Transverse colon (tissue), 4 donors: Measurements from ENCODE around the gene NR1H2. TPM values are rescaled to one million over a fixed set of nuclear protein-coding genes. Genes with fewer than 3 reads are reported as not detected.
"Not testable (repeated sequence)": the region's sequence is repeated elsewhere in the genome, so short reads cannot be mapped to it uniquely, and the experiment has no call there.

Experiments used
- DNase-seq: peaks from one replicate; pipeline ENCODE4 v3.0.0-alpha.2; 2019
- H3K27ac ChIP-seq, 4 donors: fragments of 200-600 bp; sonication (generic); 2 replicates each; pipeline ENCODE4 v1.5.1; 2016 to 2018; ENCODE audit warnings: inconsistent platforms in 4 of 4
- H3K27me3 ChIP-seq: fragments of 200-600 bp; sonication (generic); 2 replicates; pipeline ENCODE4 v1.5.1; 2017; ENCODE audit warnings: inconsistent platforms
- H3K36me3 ChIP-seq, 4 donors: fragments of 200-600 bp; sonication (generic); 2 replicates each; pipeline ENCODE4 v1.5.1; 2017 to 2019; ENCODE audit warnings: inconsistent platforms in 4 of 4
- H3K4me1 ChIP-seq, 4 donors: fragments of 200-600 bp; sonication (generic); 2 replicates each; pipeline ENCODE4 v1.5.1; 2017 to 2020; ENCODE audit warnings: inconsistent platforms in 4 of 4
- H3K4me3 ChIP-seq, 4 donors: fragments of 200-600 bp; sonication (generic); 1 replicate in 1 of 4; 2 replicates in 3 of 4; pipeline versions ENCODE4 v1.5.1 to v1.6.1; 2017 to 2019; ENCODE audit warnings: inconsistent platforms in 4 of 4
- H3K9me3 ChIP-seq, 2 donors: fragments of 200-600 bp; sonication (generic); 2 replicates each; pipeline ENCODE4 v1.5.1; 2017 to 2019; ENCODE audit warnings: inconsistent platforms in 2 of 2
- CTCF ChIP-seq, 5 experiments: fragments of 200-600 bp in 3 of 5; fragments of 450-650 bp in 2 of 5; sonication (generic) in 3 of 5; IDR thresholded peaks; 1 replicate in 2 of 5; 2 replicates in 3 of 5; pipeline ENCODE4 v1.5.1; 2016 to 2017; ENCODE audit warnings: antibody characterized with exemption in 5 of 5, inconsistent platforms in 3 of 5, mild to moderate bottlenecking in 2 of 5, moderate library complexity in 1 of 5
- EP300 ChIP-seq: sonication (generic); formaldehyde crosslinking; IDR thresholded peaks from one replicate; pipeline ENCODE4 v1.6.1; 2017; ENCODE audit warnings: antibody characterized with exemption, low read depth
- POLR2A ChIP-seq: fragments of 450-650 bp; IDR thresholded peaks from one replicate; pipeline ENCODE4 v1.6.1; 2016; ENCODE audit warnings: antibody characterized with exemption, mild to moderate bottlenecking, moderate library complexity
- POLR2AphosphoS5 ChIP-seq, 3 donors: sonication (generic); formaldehyde crosslinking; IDR thresholded peaks; one replicate each; pipeline ENCODE4 v1.6.1; 2016; ENCODE audit warnings: antibody characterized with exemption in 3 of 3
- WGBS, 2 donors: methylation state at CpG; one replicate each; pipeline ENCODE4 v1.1.5; 2018; ENCODE audit warnings: low coverage in 1 of 2; 5-methylcytosine and 5-hydroxymethylcytosine counted together
- in situ Hi-C, 4 donors: fragments of 200-750 bp; cut with MboI; loops; one replicate each; pipeline versions ENCODE4 v1.15.0 to v1.15.1; 2017; ENCODE audit warnings: low sequenced_read_pairs in 3 of 4, low pct_ligation_motif_present in 1 of 4, low pct_unique_long_range_greater_than_20kb in 1 of 4
- intact Hi-C: fragments of 100-400 bp; cut with DNase I; formaldehyde crosslinking; loops from one replicate; pipeline ENCODE4 v1.15.1; 2023; ENCODE audit warnings: low total_unique reads
- total RNA-seq, 4 donors: library from RNA; depleted of rRNA; stranded (reverse); fragments of >200 nt; gene quantifications; one replicate each; pipeline ENCODE4 v1.1.0, GENCODE V29; 2016

Gene NR1H2
- total RNA-seq, 4 donors from 2014 or later = 80.8 to 192 (median 102) TPM

GRCh38 chr19:50328873-50329145 is 47.4 kb upstream of the NR1H2 start:
- Histone ChIP-seq H3K27me3 (peaks cover 72% of the 10 kb centered on the region), H3K36me3 (no peaks in the 10 kb centered on the region), H3K4me3 (peak overlapping the region in 2 of 4 donors; percentile 30 to 49), H3K27ac (no peak overlapping the region), H3K4me1 (peaks cover 3 to 54% (median 41%) of the 10 kb centered on the region in 4 donors), H3K9me3 (no peaks in the 10 kb centered on the region)
- in situ Hi-C loops = no loop called here
- 0% methylated on average over 1 of the region's 40 CpGs; no CpG with 5 or more reads in 1 of the 2 donors for WGBS, 2 donors
- intact Hi-C loops = no loop called here
- TF ChIP-seq EP300 = no peak
- TF ChIP-seq CTCF (IDR thresholded peaks at IDR 0.05) = peak in 1 of 5 experiments; percentile 11
- DNase-seq = no peak

- TF ChIP-seq CTCF (IDR thresholded peaks at IDR 0.05) = no peak
- TF ChIP-seq EP300 = no peak
- TF ChIP-seq POLR2A = peak; percentile 37
- peak in 2 of 3 donors; percentile 21 to 35 for TF ChIP-seq POLR2AphosphoS5 (IDR thresholded peaks at IDR 0.05)
- no peaks in the 10 kb centered on the region for H3K36me3 ChIP-seq
- H3K4me1 ChIP-seq = peaks cover 3 to 57% (median 45%) of the 10 kb centered on the region in 4 donors
- in situ Hi-C loops (no loop called here), intact Hi-C loops (no loop called here)
- H3K9me3 ChIP-seq = no peaks in the 10 kb centered on the region
- 0 to 2% methylated on average over 8 to 41 of the region's 43 CpGs for WGBS, 2 donors
- peak within 1 kb of the TSS; percentile 27 to 68 (median 48) for H3K27ac ChIP-seq
- peak within 1 kb of the TSS in 2 of 4 donors; percentile 30 to 49 for H3K4me3 ChIP-seq
- DNase-seq = peak; percentile 99
- peaks cover 72% of the 10 kb centered on the region for H3K27me3 ChIP-seq
Measured at GRCh38 chr19:50329146-50329925, 46.9 kb upstream of the NR1H2 start, which contains the start of gene KCNC3. KCNC3 (minus strand) TSS chr19:50329377; CDS start chr19:50329082, 295 bp downstream.

GRCh38 chr19:50329926-50330294 is 46.3 kb upstream of the NR1H2 start:
- 13 to 14% methylated on average over 12 to 18 of the region's 18 CpGs for WGBS, 2 donors
- intact Hi-C loops, H3K9me3 ChIP-seq, DNase-seq, H3K36me3 ChIP-seq, in situ Hi-C loops: not testable (repeated sequence)
- Histone ChIP-seq H3K4me1 (peaks cover 3 to 57% (median 45%) of the 10 kb centered on the region in 4 donors), H3K27me3 (peaks cover 72% of the 10 kb centered on the region), H3K4me3 (peak overlapping the region in 2 of 4 donors; percentile 2 to 42), H3K27ac (peak overlapping the region; percentile 27 to 68 (median 48))

GRCh38 chr19:50330365-50331078 is 45.7 kb upstream of the NR1H2 start:
- 2 to 4% methylated on average over 21 to 48 of the region's 48 CpGs for WGBS, 2 donors
- peak overlapping the region; percentile 17 to 68 (median 34) for H3K27ac ChIP-seq
- no peak for TF ChIP-seq POLR2AphosphoS5 (IDR thresholded peaks at IDR 0.05)
- no peak for TF ChIP-seq EP300
- no peak for TF ChIP-seq CTCF (IDR thresholded peaks at IDR 0.05)
- no peak for TF ChIP-seq POLR2A
- peak; percentile 80 for DNase-seq
- H3K4me1 ChIP-seq = peaks cover 3 to 57% (median 45%) of the 10 kb centered on the region in 4 donors
- in situ Hi-C loops = no loop called here
- H3K27me3 ChIP-seq = peaks cover 72% of the 10 kb centered on the region
- no peaks in the 10 kb centered on the region for H3K9me3 ChIP-seq
- H3K4me3 ChIP-seq = peak overlapping the region in 3 of 4 donors; percentile 11 to 42 (median 18)
- no peaks in the 10 kb centered on the region for H3K36me3 ChIP-seq
- intact Hi-C loops = no loop called here
